GM18508 (cell line): ENCODE results near the gene PNMT.

Experiments used
- ATAC-seq: cut with Tn5 transposase; IDR thresholded peaks from one replicate; pipeline ENCODE4 v1.9.1; 2021; ENCODE audit warnings: moderate number of reproducible peaks; ENCODE audit not compliant: insufficient read depth, unreplicated experiment

Gene PNMT

DNA sequence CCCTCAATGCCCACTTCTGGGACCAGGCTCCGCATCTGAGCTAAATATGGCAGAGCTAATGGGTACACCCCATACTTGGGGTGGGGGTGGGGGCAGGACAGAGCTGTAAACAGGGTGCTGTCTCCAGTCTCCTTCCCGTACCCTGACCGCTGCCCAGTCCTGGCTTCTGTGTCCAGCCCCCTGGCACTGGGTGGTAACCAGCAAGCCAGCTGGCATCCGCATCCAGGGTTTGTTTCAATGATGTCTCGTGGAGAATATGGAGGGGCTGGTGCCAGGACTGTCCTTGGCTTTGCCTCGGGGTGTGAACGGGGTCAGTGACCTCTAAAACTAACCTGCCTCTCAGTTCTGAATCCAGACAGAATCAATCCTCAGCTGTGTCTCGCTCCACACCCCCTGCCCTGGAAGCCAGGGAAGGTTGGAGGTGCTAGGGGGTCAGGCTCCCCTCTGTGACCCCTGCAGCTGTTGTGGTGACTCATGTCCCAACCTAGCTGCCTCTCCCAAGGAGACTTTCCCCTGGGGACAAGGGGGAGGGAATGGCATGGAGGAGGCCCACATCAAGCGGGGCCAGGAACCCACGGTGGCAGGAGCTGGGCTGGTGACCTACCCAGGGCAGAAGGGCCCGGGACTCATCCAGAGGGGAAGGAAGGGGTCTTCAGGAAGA, 1.5 kb upstream of the PNMT start:
- ATAC-seq, result no peak

DNA sequence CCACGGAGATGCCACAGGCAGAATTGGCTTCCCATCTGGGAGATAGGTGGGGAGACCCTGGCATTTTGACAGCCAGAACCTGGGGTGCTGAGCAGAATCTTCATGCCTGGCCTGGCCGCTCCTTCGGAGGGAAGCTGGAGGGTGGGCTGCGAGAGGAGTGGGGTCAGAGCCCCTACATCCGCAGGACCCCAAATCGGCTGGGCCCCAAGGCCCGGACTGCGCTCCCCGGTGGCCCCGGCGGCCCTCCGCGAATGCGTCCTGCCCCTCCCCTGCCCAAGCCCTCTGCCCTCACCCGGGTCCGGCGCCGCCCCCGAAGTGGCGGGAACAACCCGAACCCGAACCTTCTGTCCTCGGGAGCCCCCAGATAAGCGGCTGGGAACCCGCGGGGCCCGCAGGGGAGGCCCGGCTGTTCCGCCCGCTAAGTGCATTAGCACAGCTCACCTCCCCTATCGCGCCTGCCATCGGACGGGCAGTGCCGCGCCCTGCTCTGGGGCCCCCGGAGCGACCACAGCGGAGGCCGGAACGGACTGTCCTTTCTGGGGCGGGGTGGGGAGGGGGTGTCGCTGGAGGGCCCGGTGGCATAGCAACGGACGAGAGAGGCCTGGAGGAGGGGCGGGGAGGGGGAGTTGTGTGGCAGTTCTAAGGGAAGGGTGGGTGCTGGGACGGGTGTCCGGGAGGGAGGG, 850 bp upstream of the PNMT start:
- ATAC-seq, result no peak

DNA sequence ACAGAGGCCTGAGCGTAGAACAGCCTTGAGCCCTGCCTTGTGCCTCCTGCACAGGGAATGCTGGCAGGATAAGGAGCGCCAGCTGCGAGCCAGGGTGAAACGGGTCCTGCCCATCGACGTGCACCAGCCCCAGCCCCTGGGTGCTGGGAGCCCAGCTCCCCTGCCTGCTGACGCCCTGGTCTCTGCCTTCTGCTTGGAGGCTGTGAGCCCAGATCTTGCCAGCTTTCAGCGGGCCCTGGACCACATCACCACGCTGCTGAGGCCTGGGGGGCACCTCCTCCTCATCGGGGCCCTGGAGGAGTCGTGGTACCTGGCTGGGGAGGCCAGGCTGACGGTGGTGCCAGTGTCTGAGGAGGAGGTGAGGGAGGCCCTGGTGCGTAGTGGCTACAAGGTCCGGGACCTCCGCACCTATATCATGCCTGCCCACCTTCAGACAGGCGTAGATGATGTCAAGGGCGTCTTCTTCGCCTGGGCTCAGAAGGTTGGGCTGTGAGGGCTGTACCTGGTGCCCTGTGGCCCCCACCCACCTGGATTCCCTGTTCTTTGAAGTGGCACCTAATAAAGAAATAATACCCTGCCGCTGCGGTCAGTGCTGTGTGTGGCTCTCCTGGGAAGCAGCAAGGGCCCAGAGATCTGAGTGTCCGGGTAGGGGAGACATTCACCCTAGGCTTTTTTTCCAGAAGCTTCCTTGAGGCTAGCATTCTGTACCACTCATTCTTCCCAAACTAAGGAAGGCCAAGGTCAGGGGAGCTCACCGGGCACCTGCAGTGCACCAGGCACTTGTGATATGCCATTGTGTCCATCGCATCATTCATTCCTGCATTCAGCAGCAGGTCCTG, 1.9 kb downstream of the PNMT start:
- no peak for ATAC-seq

DNA sequence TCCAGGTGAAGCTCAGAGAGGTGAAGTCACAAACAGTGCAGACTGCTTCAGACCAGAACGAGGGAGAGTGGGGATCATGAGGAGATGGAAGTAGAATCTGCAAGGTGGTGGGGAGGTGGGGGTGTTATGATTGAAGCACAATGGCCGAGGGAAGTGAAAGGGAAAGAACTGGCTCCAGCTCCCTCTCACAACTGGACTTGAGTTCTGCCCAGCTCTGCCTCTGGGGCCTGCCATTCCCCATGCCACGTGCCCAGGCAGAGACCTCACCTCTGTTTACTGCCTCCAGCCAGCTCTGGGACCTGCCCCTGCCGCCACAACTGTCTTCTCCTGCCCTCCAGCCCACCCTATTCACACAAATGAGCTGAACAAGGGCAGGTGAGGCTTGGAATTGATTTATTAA, 2.5 kb downstream of the PNMT start:
- no peak for ATAC-seq

DNA sequence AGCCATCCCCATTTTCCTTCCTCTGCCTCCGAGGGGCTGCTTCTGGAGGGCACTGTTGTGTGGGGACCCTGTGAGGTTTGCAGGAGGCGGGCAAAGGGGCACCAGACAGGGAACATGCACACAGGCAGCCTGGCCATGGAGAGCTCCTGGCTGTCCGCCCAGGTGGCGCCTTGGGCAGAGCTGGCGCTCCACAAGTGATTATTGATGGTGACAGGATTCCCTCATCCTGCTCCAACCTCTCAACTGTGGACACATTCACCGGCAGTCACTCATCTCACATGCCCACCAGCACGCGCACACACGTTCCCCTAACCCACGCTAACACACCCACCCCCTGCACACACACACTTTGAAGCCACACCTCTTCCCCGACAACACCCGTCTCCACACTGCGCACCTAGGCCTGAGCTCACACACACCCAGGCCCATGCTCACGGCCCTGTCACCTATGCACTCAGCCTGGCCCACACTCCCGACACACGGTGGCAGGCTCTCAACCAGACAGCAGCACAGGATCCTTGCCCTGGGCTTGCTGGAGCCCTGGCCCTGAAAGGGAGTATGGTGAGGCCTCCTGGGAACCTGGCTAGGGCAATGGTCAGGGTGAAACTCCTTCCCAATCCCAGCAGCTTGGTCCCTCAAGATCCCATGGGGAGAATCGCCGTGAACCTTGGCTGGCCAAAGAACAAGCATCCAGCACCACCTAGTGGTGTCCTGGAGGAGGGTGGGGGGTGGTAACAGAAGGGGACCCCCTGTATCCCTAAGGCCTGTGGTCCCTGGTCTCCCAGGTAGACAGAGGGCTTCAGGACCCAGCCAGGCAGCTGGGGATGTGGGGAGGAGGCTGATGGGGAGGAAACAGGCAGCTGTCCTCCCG, 3.6 kb downstream of the PNMT start:
- no peak for ATAC-seq

DNA sequence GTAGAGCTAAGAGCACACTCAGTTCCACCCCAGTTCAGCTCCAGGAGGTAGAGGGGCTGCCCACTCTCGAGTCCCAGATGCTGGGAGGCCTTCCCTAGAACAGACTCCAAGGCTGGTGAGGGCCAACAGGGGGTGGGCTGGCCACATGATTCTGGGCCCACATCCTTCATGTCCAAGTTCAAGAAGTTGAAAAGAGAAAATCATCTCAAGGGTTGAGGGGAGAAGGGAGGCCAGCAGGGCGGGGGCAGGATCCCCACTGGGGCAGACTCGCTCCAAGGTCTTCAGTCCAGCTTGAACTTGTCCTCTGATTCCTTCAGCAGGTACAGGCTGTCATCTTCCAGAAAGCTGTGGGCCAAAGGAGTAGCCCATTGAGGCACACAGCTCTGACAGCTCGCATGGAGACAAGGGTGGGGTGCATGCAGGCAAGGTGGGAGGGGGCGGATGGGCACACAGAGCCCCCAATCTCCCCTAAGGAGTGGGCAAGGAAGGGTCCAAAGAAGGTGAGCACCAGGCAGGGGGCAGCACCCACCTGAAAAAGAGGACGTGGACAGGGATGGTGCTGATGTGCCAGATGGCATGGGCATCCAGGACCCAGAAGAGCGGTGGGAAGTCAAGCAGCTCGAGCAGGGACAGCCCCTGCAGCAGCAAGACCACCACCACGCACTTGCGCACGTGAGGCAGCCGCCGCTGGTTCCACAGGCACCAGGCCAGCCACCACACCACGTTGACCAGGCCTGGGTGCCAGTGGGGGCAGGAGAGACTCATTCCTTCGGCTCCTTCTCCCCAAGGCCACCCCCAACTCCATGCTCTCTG, 4.5 kb downstream of the PNMT start:
- ATAC-seq, result no peak

DNA sequence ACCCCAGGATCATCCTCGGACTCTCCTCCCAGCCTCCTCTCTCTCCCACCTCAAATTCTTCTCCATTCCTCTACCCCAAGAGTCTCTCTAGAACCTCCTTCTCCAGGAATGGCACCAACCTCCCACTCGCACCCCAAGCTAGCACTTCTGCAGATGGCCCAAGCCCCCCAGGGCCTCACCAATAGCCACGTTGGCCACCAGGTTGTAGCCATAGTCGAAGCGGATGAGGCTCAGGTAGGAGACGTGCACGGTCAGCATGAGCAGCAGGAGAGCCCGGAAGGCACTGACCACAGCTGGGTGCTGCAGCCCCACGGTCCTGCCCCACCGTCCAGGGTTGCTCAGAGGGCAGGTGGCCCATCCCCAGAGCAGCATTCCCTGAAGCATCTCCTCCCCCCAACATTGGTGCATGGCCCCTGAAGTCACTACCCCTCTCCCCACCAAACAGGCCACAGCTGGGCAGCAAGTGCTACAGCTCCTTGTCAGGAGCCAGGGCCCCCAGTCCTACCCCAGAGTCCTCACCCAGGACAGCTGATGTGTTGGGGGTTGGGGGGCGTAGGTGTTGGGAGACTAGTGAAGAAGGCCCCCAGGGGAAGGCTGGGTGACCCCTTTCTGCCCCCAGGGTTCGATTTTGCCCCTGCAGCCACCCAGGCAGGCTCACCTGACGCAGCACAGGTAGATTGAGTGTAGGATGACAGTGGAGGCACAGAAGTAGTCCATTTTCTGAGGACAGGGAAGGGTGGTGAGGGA, 5.3 kb downstream of the PNMT start:
- ATAC-seq, result no peak

DNA sequence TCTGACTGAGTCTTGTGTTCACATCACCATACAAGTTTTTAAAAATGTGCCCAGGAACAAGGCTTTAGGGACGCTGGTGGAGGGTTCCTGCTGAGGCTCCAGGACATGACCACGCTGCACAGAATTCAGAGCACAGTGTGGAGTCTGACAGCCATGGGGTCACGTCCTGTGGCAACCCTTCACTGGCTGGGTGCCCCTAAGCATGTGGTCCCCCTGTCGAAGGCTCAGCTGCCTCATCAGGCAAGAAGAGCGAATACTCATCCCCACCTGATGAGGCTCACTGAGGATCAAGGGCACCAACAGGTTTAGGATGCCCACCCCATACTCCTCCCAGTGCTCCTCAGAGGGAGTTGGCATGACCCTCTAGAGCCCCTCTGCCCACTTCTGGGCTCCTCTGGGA, 5.9 kb downstream of the PNMT start:
- ATAC-seq, result no peak

DNA sequence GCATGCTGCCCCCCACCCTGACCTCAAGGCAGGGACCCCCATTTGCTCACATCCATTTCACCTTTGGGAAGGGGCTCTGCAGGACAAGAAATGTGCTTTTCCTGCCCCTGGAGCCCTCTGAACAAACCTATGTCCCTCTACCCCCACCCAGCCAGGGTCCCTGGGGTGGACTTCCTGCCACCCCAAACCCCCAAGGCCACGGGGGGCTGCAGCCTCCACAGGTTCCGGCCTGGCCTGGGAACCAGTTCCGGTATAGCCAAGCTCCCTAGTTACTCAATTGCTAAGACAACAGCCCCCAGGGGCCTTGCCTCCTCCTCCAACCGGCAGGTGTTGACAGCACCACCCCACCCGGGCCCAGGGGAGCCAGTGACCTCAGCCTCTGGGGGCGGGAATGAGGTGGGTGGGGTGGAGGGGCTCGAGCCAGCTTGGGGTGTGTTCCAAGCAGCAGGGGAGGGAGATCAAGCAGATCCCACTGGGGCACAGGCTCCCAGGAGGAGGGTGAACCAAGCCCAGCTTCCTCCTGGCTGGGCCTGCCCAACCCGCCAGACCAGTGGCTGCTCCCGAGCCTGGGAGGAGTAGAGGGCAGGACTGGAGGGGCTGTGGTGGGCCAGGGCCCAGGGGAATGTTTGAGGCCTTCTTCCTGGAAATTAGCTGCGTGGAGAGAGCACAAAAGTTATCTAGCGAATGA, 6.6 kb downstream of the PNMT start:
- no peak for ATAC-seq

DNA sequence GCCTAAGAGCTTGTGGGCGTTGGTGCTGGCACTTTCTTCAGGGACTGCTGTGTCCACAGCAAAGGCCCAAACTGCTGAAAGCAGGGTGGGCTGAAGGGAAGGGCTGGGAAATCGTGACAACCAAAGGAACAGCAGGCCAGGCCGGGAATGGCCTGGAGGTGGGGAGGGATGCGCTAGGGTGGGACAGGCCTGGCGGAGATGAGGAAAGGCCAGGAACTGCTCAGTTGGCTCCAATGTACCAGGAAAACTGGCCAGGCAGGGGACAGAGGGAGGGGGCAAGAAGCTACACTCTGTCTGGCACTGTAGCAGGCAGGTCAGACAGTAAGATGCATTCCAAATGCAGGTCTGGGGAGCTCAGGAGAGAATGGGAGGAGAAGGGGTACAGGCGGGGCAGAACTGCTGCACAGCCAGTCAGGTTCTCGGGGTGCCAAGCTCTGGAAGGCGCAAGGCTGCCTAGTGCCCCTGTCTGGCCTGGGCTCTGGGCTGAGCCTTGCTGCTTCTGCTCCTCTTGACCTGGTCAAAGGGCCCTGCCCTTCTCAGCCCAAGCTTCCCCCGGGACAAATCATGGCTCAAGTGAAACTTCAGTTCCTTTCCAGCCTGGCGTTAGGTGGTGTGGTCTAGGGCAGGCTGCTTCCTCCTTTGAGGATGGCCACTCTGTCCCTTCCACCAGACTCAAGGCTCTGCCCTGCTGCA, 7.3 kb downstream of the PNMT start:
- no peak for ATAC-seq

DNA sequence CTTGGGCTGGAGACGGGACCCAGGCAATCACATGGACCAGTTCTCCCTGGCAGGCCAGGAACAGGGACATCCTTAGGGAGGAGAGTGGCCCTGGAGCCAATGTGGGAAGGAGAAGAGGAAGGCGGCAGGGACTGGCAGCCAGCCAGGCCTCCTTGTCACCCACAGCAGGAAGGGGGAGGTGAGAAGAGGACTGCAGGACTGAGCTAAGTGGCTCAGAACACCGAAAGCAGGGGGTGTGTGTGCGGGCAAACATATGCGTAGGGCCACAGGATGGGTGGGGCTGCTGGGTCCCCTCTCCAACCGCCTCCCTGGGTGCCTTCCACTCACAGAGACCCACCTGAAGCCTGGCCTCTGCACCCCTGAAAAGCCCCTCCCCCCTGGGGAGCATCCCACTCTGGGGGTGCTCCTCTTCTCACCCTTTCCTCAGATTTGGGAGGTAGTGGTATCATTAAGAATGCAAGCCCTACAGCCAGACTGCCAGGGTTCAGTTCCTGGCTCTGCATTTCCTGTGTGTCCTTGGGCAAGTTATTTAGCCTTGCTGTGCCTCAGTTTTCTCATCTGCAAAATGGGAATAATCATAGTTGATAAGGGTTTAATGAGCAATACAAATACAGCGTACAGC, 8.1 kb downstream of the PNMT start:
- no peak for ATAC-seq

DNA sequence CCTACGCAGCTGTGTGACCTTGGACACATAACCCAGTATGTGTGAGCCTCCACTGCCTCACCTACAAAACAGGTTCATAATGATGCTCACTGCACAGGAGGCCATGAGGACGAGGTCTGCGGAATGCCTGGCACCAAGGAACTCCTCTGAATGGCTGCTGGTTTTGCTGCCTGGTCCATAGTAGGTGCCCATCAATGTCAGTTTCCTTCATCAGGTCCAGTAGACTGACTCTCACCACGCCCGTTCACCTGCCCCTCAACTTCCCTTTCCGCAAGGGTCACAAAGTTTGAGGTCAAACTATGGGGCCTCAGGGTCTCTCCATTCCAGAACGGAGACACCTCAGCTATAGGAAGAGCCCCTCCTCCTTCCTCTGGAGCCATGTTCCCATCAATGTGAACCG, 8.8 kb downstream of the PNMT start:
- ATAC-seq, result no peak

DNA sequence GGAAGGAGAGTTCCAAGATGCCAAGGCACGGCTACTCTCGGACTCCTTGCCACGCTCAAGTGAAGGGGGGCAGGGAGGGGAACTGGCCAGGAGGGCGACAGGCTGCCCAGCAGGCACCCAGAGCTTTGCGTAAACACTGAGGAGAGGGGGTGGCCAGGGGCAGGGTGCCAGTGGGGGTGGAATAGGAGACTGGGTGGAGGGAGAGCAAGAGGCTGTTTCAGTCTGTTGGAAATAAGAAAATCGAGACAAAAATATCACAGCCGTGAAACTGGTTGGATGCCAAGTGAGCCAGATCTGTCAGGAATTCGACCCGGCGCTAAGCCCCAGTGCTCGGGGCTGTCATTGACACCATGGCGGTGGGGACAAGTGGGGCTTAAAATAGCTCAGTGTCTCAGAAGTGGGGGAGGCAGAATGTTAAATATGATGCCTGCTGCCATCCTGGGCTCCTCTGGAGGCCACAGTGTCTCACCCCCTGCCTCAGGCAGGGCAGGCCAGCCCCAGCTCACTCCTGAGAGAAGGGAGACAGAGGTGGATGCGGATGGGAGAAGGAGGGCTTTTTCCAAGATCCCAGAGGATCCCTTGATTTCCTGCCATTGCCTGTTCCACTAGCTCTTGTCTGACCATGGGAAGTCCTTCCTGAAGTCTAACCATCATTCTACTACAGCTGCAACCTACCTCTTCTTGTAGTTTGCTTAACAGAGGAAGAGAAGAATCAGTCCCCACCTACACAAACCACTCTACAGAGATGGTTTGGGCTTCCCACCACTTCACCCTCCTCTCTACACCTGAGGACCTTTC, 9.5 kb downstream of the PNMT start:
- no peak for ATAC-seq

DNA sequence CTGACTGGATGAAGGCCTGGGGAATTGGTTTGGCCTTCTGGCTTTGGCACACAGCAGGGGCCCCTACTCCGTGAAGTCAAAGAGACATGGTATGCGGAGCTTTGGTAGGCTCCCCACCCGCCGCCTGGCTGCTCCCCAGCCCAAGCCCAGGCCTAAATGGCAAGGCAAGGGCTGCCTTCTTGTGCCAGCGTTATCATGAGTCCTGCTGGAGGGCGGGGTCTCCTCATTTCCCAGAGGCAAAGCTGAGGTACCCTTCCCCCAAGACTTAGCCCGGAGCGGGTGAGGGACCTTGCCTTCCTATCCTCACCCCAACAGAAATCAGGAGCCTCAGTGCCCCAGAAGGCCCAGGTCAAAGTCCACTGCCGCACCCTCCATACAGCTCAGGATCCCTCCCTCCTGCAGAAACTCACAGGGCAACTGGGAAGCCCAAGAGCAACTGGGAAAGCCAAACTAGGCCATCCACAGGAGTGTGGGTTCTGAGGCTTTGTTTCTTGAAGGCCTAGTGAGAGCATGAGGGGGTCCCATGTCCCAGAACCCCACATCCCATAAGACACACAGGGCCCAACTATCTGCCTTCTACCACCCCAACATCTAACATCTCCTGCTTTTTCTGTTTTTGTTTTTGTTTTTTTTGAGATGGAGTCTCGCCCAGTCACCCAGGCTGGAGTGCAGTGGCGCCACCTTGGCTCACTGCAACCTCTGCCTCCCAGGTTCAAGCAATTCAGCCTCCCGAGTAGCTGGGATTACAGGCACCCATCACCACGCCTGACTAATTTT, 10.3 kb downstream of the PNMT start:
- no peak for ATAC-seq

DNA sequence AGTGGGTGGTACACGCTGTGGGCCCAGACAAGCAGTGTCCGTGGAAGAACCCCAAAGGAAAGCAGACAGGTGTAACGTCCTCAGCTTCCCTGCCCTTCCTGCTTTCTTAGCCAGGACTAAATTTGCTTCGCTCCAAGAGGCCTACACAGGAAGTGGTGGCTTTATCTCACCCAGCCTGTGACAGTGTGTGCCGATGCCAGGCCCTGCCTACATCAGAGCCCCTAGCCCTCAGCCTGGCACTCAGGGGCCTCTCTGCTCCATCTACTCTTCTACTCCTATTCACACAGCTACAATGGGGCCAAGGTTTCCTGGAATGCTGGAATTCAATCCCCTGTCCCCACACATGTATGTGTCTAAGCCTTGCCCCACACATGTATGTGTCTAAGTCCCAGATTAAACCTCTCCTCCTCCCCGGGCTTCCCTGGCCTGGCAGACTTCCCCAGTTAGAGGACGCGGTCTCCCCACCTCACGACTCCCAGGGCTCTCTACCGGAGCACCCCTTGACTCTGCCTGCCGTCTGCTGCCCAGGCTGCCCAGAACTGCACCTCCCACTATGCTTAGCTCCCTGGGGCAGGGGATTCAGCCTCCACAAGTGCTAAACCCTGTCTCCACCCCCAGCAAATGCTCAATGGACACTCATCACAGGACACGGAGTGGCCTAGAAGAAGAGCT, 11.4 kb downstream of the PNMT start:
- ATAC-seq, result no peak
